Liver (tissue), 3 donors: ENCODE measurements around the gene KRT8.
"Not testable (repeated sequence)": the region's sequence is repeated elsewhere in the genome, so short reads cannot be mapped to it uniquely, and the experiment has no call there.

Experiments
- FOXA1 ChIP-seq: IDR thresholded peaks from 2 replicates; pipeline ENCODE4 v1.6.1; 2016; ENCODE audit warnings: antibody characterized with exemption
- HNF4G ChIP-seq: IDR thresholded peaks from 2 replicates; pipeline ENCODE4 v1.6.1; 2016; ENCODE audit warnings: antibody characterized with exemption
- JUND ChIP-seq, 2 donors: IDR thresholded peaks; 2 replicates each; pipeline ENCODE4 v1.6.1; 2016; ENCODE audit warnings: antibody characterized with exemption in 2 of 2
- NR2F2 ChIP-seq: IDR thresholded peaks from 2 replicates; pipeline ENCODE4 v1.6.1; 2016; ENCODE audit warnings: antibody characterized with exemption
- RAD21 ChIP-seq, 2 donors: IDR thresholded peaks; 2 replicates each; pipeline ENCODE4 v1.6.1; 2016; ENCODE audit warnings: antibody characterized with exemption in 2 of 2, mild to moderate bottlenecking in 2 of 2
- SP1 ChIP-seq: IDR thresholded peaks from 2 replicates; pipeline ENCODE4 v1.6.1; 2018; ENCODE audit warnings: antibody characterized with exemption, mild to moderate bottlenecking
- TAF1 ChIP-seq: conservative IDR thresholded peaks from 2 replicates; pipeline ENCODE4 v1.6.1; 2016; ENCODE audit warnings: antibody characterized with exemption, mild to moderate bottlenecking
- TF ChIP-seq, protein P1 (sequence below): fragments of 150-350 bp; IDR thresholded peaks from 2 replicates; pipeline ENCODE4 v1.5.1; 2017; ENCODE audit warnings: improper control_type of control experiment, low read depth, low read length; ENCODE audit not compliant: missing input control
- TF ChIP-seq, protein P2 (sequence below): IDR thresholded peaks from 2 replicates; pipeline ENCODE4 v1.6.1; 2016; ENCODE audit warnings: antibody characterized with exemption, mild to moderate bottlenecking
- TF ChIP-seq, protein P3 (sequence below): IDR thresholded peaks from 2 replicates; pipeline ENCODE4 v1.6.1; 2016; ENCODE audit warnings: antibody characterized with exemption
- TF ChIP-seq, protein P4 (sequence below): IDR thresholded peaks from 2 replicates; pipeline ENCODE4 v1.6.1; 2016; ENCODE audit warnings: antibody characterized with exemption
- donor health status: healthy.
- donor health status: healthy.

DNA sequence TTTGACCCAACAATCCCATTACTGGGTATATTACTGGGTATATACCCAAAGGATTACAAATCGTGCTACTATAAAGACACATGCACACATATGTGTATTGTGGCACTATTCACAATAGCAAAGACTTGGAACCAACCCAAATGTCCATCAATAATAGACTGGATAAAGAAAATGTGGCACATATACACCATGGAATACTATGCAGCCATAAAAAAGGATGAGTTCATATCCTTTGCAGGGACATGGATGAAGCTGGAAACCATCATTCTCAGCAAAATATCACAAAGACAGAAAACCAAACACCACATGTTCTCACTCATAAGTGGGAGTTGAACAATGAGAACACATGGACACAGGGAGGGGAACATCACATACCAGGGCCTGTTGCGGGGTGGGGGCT is 48.8 kb downstream of the KRT8 start:
- TF ChIP-seq, protein P1, sequence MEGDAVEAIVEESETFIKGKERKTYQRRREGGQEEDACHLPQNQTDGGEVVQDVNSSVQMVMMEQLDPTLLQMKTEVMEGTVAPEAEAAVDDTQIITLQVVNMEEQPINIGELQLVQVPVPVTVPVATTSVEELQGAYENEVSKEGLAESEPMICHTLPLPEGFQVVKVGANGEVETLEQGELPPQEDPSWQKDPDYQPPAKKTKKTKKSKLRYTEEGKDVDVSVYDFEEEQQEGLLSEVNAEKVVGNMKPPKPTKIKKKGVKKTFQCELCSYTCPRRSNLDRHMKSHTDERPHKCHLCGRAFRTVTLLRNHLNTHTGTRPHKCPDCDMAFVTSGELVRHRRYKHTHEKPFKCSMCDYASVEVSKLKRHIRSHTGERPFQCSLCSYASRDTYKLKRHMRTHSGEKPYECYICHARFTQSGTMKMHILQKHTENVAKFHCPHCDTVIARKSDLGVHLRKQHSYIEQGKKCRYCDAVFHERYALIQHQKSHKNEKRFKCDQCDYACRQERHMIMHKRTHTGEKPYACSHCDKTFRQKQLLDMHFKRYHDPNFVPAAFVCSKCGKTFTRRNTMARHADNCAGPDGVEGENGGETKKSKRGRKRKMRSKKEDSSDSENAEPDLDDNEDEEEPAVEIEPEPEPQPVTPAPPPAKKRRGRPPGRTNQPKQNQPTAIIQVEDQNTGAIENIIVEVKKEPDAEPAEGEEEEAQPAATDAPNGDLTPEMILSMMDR, result not testable (repeated sequence)
- TF ChIP-seq SP1; TAF1; RAD21 (IDR thresholded peaks at IDR 0.05); HNF4G; JUND (IDR thresholded peaks at IDR 0.05); FOXA1; NR2F2: not testable (repeated sequence)
- TF ChIP-seq, protein P2, sequence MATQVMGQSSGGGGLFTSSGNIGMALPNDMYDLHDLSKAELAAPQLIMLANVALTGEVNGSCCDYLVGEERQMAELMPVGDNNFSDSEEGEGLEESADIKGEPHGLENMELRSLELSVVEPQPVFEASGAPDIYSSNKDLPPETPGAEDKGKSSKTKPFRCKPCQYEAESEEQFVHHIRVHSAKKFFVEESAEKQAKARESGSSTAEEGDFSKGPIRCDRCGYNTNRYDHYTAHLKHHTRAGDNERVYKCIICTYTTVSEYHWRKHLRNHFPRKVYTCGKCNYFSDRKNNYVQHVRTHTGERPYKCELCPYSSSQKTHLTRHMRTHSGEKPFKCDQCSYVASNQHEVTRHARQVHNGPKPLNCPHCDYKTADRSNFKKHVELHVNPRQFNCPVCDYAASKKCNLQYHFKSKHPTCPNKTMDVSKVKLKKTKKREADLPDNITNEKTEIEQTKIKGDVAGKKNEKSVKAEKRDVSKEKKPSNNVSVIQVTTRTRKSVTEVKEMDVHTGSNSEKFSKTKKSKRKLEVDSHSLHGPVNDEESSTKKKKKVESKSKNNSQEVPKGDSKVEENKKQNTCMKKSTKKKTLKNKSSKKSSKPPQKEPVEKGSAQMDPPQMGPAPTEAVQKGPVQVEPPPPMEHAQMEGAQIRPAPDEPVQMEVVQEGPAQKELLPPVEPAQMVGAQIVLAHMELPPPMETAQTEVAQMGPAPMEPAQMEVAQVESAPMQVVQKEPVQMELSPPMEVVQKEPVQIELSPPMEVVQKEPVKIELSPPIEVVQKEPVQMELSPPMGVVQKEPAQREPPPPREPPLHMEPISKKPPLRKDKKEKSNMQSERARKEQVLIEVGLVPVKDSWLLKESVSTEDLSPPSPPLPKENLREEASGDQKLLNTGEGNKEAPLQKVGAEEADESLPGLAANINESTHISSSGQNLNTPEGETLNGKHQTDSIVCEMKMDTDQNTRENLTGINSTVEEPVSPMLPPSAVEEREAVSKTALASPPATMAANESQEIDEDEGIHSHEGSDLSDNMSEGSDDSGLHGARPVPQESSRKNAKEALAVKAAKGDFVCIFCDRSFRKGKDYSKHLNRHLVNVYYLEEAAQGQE, result not testable (repeated sequence)
- TF ChIP-seq, protein P3, sequence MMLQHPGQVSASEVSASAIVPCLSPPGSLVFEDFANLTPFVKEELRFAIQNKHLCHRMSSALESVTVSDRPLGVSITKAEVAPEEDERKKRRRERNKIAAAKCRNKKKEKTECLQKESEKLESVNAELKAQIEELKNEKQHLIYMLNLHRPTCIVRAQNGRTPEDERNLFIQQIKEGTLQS, result not testable (repeated sequence)
- TF ChIP-seq, protein P4, sequence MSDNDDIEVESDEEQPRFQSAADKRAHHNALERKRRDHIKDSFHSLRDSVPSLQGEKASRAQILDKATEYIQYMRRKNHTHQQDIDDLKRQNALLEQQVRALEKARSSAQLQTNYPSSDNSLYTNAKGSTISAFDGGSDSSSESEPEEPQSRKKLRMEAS, result not testable (repeated sequence)
